H9 (cell line): ENCODE data around the gene SH3GL3. TPM values are rescaled to one million over a fixed set of nuclear protein-coding genes. Genes with fewer than 3 reads are reported as not detected.

ENCODE experiments used
- DNase-seq: peaks from one replicate; pipeline ENCODE4 v3.0.0-alpha.2; 2017
- H2AFZ ChIP-seq: one replicate; pipeline ENCODE4 v1.6.1; 2013; ENCODE audit warnings: mild to moderate bottlenecking, low read length, control low read depth, moderate library complexity
- H2AK5ac ChIP-seq: 2 replicates; pipeline ENCODE4 v1.6.1; 2013; ENCODE audit warnings: low read length, control low read depth, mixed read lengths; ENCODE audit not compliant: insufficient read length
- H2BK120ac ChIP-seq: one replicate; pipeline ENCODE4 v1.6.1; 2013; ENCODE audit warnings: low read depth, mild to moderate bottlenecking, low read length, control low read depth, inconsistent platforms; ENCODE audit not compliant: poor library complexity, severe bottlenecking
- H2BK12ac ChIP-seq: 2 replicates; pipeline ENCODE4 v1.6.1; 2013; ENCODE audit warnings: low read length, control low read depth, mixed read lengths, low read depth; ENCODE audit not compliant: insufficient read length
- H2BK15ac ChIP-seq: 2 replicates; pipeline ENCODE4 v1.6.1; 2013; ENCODE audit warnings: low read depth, low read length, control low read depth
- H2BK20ac ChIP-seq: one replicate; pipeline ENCODE4 v1.6.1; 2013; ENCODE audit warnings: low read depth, mild to moderate bottlenecking, low read length, control low read depth, inconsistent platforms; ENCODE audit not compliant: poor library complexity, severe bottlenecking
- H2BK5ac ChIP-seq: 2 replicates; pipeline ENCODE4 v1.6.1; 2013; ENCODE audit warnings: low read length, control low read depth, mixed read lengths; ENCODE audit not compliant: insufficient read length
- H3K14ac ChIP-seq: 2 replicates; pipeline ENCODE4 v1.6.1; 2013; ENCODE audit warnings: low read length, control low read depth; ENCODE audit not compliant: insufficient read depth
- H3K18ac ChIP-seq: 2 replicates; pipeline ENCODE4 v1.6.1; 2013; ENCODE audit warnings: low read depth, mild to moderate bottlenecking, mixed read lengths, low read length, control low read depth; ENCODE audit not compliant: insufficient read length
- H3K23ac ChIP-seq: 2 replicates; pipeline ENCODE4 v1.6.1; 2013; ENCODE audit warnings: low read length, control low read depth, mixed read lengths, low read depth; ENCODE audit not compliant: insufficient read length
- H3K23me2 ChIP-seq: 2 replicates; pipeline ENCODE4 v1.6.1; 2013; ENCODE audit warnings: low read depth, mild to moderate bottlenecking, mixed read lengths, low read length, control low read depth; ENCODE audit not compliant: insufficient read length, poor library complexity, severe bottlenecking
- H3K27ac ChIP-seq: 2 replicates; pipeline ENCODE4 v1.5.1; 2013; ENCODE audit warnings: low read length, control low read depth, mixed read lengths, low read depth; ENCODE audit not compliant: insufficient read length
- H3K27me3 ChIP-seq: 2 replicates; pipeline ENCODE4 v1.6.1; 2013; ENCODE audit warnings: low read length, control low read depth, inconsistent platforms; ENCODE audit not compliant: insufficient read depth
- H3K4ac ChIP-seq: 2 replicates; pipeline ENCODE4 v1.6.1; 2013; ENCODE audit warnings: low read depth, mild to moderate bottlenecking, control low read depth, inconsistent platforms, low read length, moderate library complexity
- H3K4me1 ChIP-seq: 2 replicates; pipeline ENCODE4 v1.6.1; 2013; ENCODE audit warnings: low read length, control low read depth, inconsistent platforms; ENCODE audit not compliant: insufficient read depth
- H3K4me2 ChIP-seq: 2 replicates; pipeline ENCODE4 v1.6.1; 2013; ENCODE audit warnings: low read length, control low read depth, mixed read lengths; ENCODE audit not compliant: insufficient read length, insufficient read depth
- H3K56ac ChIP-seq: 2 replicates; pipeline ENCODE4 v1.6.1; 2013; ENCODE audit warnings: low read depth, mild to moderate bottlenecking, mixed read lengths, low read length, control low read depth; ENCODE audit not compliant: insufficient read length
- H3K79me1 ChIP-seq: 2 replicates; pipeline ENCODE4 v1.6.1; 2013; ENCODE audit warnings: low read depth, mild to moderate bottlenecking, moderate library complexity, low read length, control low read depth, inconsistent platforms; ENCODE audit not compliant: insufficient read depth, poor library complexity, severe bottlenecking
- H3K79me2 ChIP-seq: 2 replicates; pipeline ENCODE4 v1.6.1; 2013; ENCODE audit warnings: low read length, control low read depth, inconsistent platforms; ENCODE audit not compliant: insufficient read depth
- H3K9ac ChIP-seq: 2 replicates; pipeline ENCODE4 v1.6.1; 2013; ENCODE audit warnings: low read length, control low read depth, mixed read lengths; ENCODE audit not compliant: insufficient read length; ENCODE audit errors: extremely low read depth
- H3K9me3 ChIP-seq: one replicate; pipeline ENCODE4 v1.6.1; 2013; ENCODE audit warnings: low read depth, low read length, inconsistent platforms; ENCODE audit not compliant: control insufficient read depth
- H3T11ph ChIP-seq: one replicate; pipeline ENCODE4 v1.6.1; 2013; ENCODE audit warnings: mild to moderate bottlenecking, low read length, control low read depth, inconsistent platforms
- H4K20me1 ChIP-seq: one replicate; pipeline ENCODE4 v1.6.1; 2013; ENCODE audit not compliant: control insufficient read depth, insufficient read length, insufficient read depth
- H4K5ac ChIP-seq: 2 replicates; pipeline ENCODE4 v1.6.1; 2013; ENCODE audit warnings: low read depth, mild to moderate bottlenecking, mixed read lengths, low read length, control low read depth; ENCODE audit not compliant: insufficient read length
- H4K8ac ChIP-seq: replicated peaks from 2 replicates; pipeline ENCODE4 v1.6.1; 2013; ENCODE audit warnings: low read length, control low read depth, mixed read lengths, low read depth; ENCODE audit not compliant: insufficient read length
- H4K91ac ChIP-seq: 2 replicates; pipeline ENCODE4 v1.6.1; 2013; ENCODE audit warnings: low read depth, mild to moderate bottlenecking, moderate library complexity, mixed read lengths, low read length, control low read depth; ENCODE audit not compliant: insufficient read length
- H3K27ac Mint-ChIP-seq, 3 experiments: 2 replicates in 2 of 3; 3 replicates in 1 of 3; pipeline ENCODE4 v1.8.0; 2020 to 2021; ENCODE audit warnings: mixed read lengths in 3 of 3, mild to moderate bottlenecking in 1 of 3, moderate library complexity in 1 of 3
- H3K27me3 Mint-ChIP-seq: 2 replicates; pipeline ENCODE4 v1.8.0; 2021; ENCODE audit warnings: low read depth, mild to moderate bottlenecking, moderate library complexity, mixed read lengths
- H3K36me3 Mint-ChIP-seq, 3 experiments: 2 replicates in 2 of 3; 3 replicates in 1 of 3; pipeline ENCODE4 v1.8.0; 2020 to 2021; ENCODE audit warnings: low read depth in 3 of 3, mixed read lengths in 3 of 3; ENCODE audit not compliant: insufficient read depth in 1 of 3
- H3K4me1 Mint-ChIP-seq, 2 experiments: 2 replicates each; pipeline ENCODE4 v1.8.0; 2020; ENCODE audit warnings: mixed read lengths in 2 of 2
- H3K4me3 Mint-ChIP-seq, 2 experiments: 2 replicates in 1 of 2; 3 replicates in 1 of 2; pipeline ENCODE4 v1.8.0; 2020 to 2021; ENCODE audit warnings: mild to moderate bottlenecking in 2 of 2, mixed read lengths in 2 of 2, moderate library complexity in 1 of 2
- H3K9me3 Mint-ChIP-seq, 2 experiments: 2 replicates in 1 of 2; 3 replicates in 1 of 2; pipeline ENCODE4 v1.8.0; 2020; ENCODE audit warnings: mild to moderate bottlenecking in 2 of 2, mixed read lengths in 2 of 2, moderate library complexity in 1 of 2
- CTCF ChIP-seq: fragments of 200-600 bp; sonication (generic); conservative IDR thresholded peaks from 3 replicates; pipeline ENCODE4 v1.8.0; 2021; ENCODE audit warnings: antibody characterized with exemption, mild to moderate bottlenecking
- WGBS: extraction: QIAGEN DNeasy Blood & Tissue Kit; methylation state at CpG from one replicate; pipeline ENCODE4 v1.1.7; 2013; ENCODE audit warnings: missing lambda C conversion rate, low lambda C conversion rate, mixed read lengths; ENCODE audit not compliant: insufficient read length; ENCODE audit errors: extremely low coverage; 5-methylcytosine and 5-hydroxymethylcytosine counted together
- total RNA-seq: library from RNA; stranded (reverse); gene quantifications from 2 replicates; pipeline ENCODE4 v1.2.1, GENCODE V29; 2021

SH3GL3 gene
- total RNA-seq, 1 experiment from 2014 or later: 11.2 TPM

GRCh38 chr15:83651541-83651940, 204.4 kb downstream of the SH3GL3 start:
- H3K79me2 ChIP-seq: no peaks in the 10 kb centered on the region
- Mint-ChIP-seq H3K27ac (no peak overlapping the region), H3K27me3 (peaks cover 65% of the 10 kb centered on the region), H3K4me3 (no peak overlapping the region), H3K9me3 (no peaks in the 10 kb centered on the region; a peak in 2 of 5 replicates), H3K36me3 (no peaks in the 10 kb centered on the region), H3K4me1 (peaks cover 5 to 16% of the 10 kb centered on the region in 2 experiments; a peak in 2 of 4 replicates)
- H2BK120ac ChIP-seq: no peak overlapping the region
- H3K79me1 ChIP-seq: no peaks in the 10 kb centered on the region
- H3K18ac ChIP-seq: no peak overlapping the region
- no peak overlapping the region for H3K9ac ChIP-seq
- peaks cover 7% of the 10 kb centered on the region for H3K23me2 ChIP-seq
- no peak overlapping the region for H2BK15ac ChIP-seq
- H2AFZ ChIP-seq: no peak overlapping the region
- no peak overlapping the region for H2BK5ac ChIP-seq
- H4K8ac ChIP-seq: no peak overlapping the region
- H3K27me3 ChIP-seq: peaks cover 19% of the 10 kb centered on the region; the same call in 1 of the 2 replicates
- no peaks in the 10 kb centered on the region for H3K9me3 ChIP-seq
- no peak for TF ChIP-seq CTCF
- H4K5ac ChIP-seq: no peak overlapping the region
- H3T11ph ChIP-seq: no peak overlapping the region
- no peak overlapping the region for H3K56ac ChIP-seq
- H3K14ac ChIP-seq: no peak overlapping the region
- no peaks in the 10 kb centered on the region for H4K20me1 ChIP-seq
- WGBS: no CpG with 5 or more reads among the region's 6 CpGs
- no peak overlapping the region for H4K91ac ChIP-seq
- H3K4ac ChIP-seq: no peak overlapping the region
- no peak for DNase-seq
- H3K27ac ChIP-seq: no peak overlapping the region
- H3K4me1 ChIP-seq: no peaks in the 10 kb centered on the region
- no peak overlapping the region for H2BK20ac ChIP-seq
- H2AK5ac ChIP-seq: no peak overlapping the region
- H3K23ac ChIP-seq: no peak overlapping the region
- no peak overlapping the region for H3K4me2 ChIP-seq
- H2BK12ac ChIP-seq: no peak overlapping the region
